HEK293T (cell line): ENCODE results near the gene IRF2BPL.
A peak's percentile ranks its signal among the peaks of the same experiment; 100 is the strongest.

Experiments
- CTCF ChIA-PET: fragments of 350-600 bp; formaldehyde crosslinking; extraction: SDS; loops from one replicate; lab custom pipeline; 2021; ENCODE audit warnings: antibody characterized with exemption, inconsistent platforms; lab: Yijun Ruan, JAX
- POLR2A ChIA-PET: fragments of 350-600 bp; formaldehyde crosslinking; extraction: SDS; loops from one replicate; lab custom pipeline; 2020; ENCODE audit warnings: antibody characterized with exemption, inconsistent platforms; lab: Yijun Ruan, JAX
- DNase-seq: peaks from one replicate; pipeline ENCODE4 v3.0.0; 2012; ENCODE audit warnings: mixed read lengths; ENCODE audit errors: extremely low spot score
- ARNT ChIP-seq: fragments of 450-650 bp; IDR thresholded peaks from 2 replicates; pipeline ENCODE4 v1.6.1; 2017; ENCODE audit warnings: mild to moderate bottlenecking
- BHLHE40 ChIP-seq: fragments of 450-650 bp; IDR thresholded peaks from 2 replicates; pipeline ENCODE4 v1.6.1; 2016; ENCODE audit warnings: mild to moderate bottlenecking, moderate library complexity, borderline replicate concordance
- CTBP1 ChIP-seq: fragments of 450-650 bp; IDR thresholded peaks from 2 replicates; pipeline ENCODE4 v1.6.1; 2016; ENCODE audit warnings: borderline replicate concordance
- ELF4 ChIP-seq: fragments of 450-650 bp; IDR thresholded peaks from 2 replicates; pipeline ENCODE4 v1.6.1; 2017; ENCODE audit warnings: antibody characterized with exemption
- FOXA1 ChIP-seq: fragments of 450-650 bp; IDR thresholded peaks from 2 replicates; pipeline ENCODE4 v1.6.1; 2016; ENCODE audit warnings: mild to moderate bottlenecking
- FOXK2 ChIP-seq: fragments of 450-650 bp; IDR thresholded peaks from 2 replicates; pipeline ENCODE4 v1.6.1; 2016; ENCODE audit warnings: mild to moderate bottlenecking
- FOXM1 ChIP-seq: fragments of 450-650 bp; IDR thresholded peaks from 2 replicates; pipeline ENCODE4 v1.6.1; 2017; ENCODE audit warnings: mild to moderate bottlenecking, borderline replicate concordance
- HDGF ChIP-seq: fragments of 450-650 bp; IDR thresholded peaks from 2 replicates; pipeline ENCODE4 v1.6.1; 2017; ENCODE audit warnings: antibody characterized with exemption, borderline replicate concordance
- L3MBTL2 ChIP-seq: fragments of 450-650 bp; conservative IDR thresholded peaks from 2 replicates; pipeline ENCODE4 v1.6.1; 2016; ENCODE audit warnings: mild to moderate bottlenecking
- LEF1 ChIP-seq: fragments of 450-650 bp; IDR thresholded peaks from 2 replicates; pipeline ENCODE4 v1.6.1; 2017; ENCODE audit warnings: mild to moderate bottlenecking, borderline replicate concordance
- NFRKB ChIP-seq: fragments of 450-650 bp; IDR thresholded peaks from 2 replicates; pipeline ENCODE4 v1.6.1; 2016; ENCODE audit warnings: mild to moderate bottlenecking, moderate library complexity
- PKNOX1 ChIP-seq: fragments of 450-650 bp; IDR thresholded peaks from 2 replicates; pipeline ENCODE4 v1.6.1; 2016
- SP1 ChIP-seq: fragments of 450-650 bp; IDR thresholded peaks from 2 replicates; pipeline ENCODE4 v1.6.1; 2017
- SUZ12 ChIP-seq: fragments of 450-650 bp; IDR thresholded peaks from 2 replicates; pipeline ENCODE4 v1.6.1; 2016; ENCODE audit warnings: mild to moderate bottlenecking
- TARDBP ChIP-seq: fragments of 450-650 bp; IDR thresholded peaks from 2 replicates; pipeline ENCODE4 v1.6.1; 2016
- ZNF384 ChIP-seq: fragments of 450-650 bp; IDR thresholded peaks from 2 replicates; pipeline ENCODE4 v1.6.1; 2016

The IRF2BPL gene

GRCh38 chr14:77036484-77037214 is 8.1 kb upstream of the IRF2BPL start:
- DNase-seq = no peak
- POLR2A ChIA-PET = interaction anchor here (1.2 to 2.1 kb wide), 3 partner anchors 9 to 115 kb away, joined by 3 to 10 read pairs (median 3); no protein-coding TSS in a partner anchor
- CTCF ChIA-PET = interaction anchor here (0.7 to 1.1 kb wide), 3 partner anchors 75 to 119 kb away, joined by 3 to 4 read pairs (median 3); no protein-coding TSS in a partner anchor
- TF ChIP-seq ELF4 = no peak
- no peak for TF ChIP-seq PKNOX1
- no peak for TF ChIP-seq BHLHE40
- no peak for TF ChIP-seq ARNT
- no peak for TF ChIP-seq ZNF384
- TF ChIP-seq FOXK2 = no peak
- TF ChIP-seq SUZ12 = no peak
- no peak for TF ChIP-seq TARDBP
- no peak for TF ChIP-seq LEF1

GRCh38 chr14:77035267-77035666 is 6.8 kb upstream of the IRF2BPL start:
- no peak for DNase-seq
- CTCF ChIA-PET = interaction anchor here (0.7 kb wide), 1 partner anchor 35 kb away, joined by 3 read pairs; no protein-coding TSS in a partner anchor
- POLR2A ChIA-PET = interaction anchor here (1.1 to 1.7 kb wide), 2 partner anchors 13 to 23 kb away, joined by 4 to 6 read pairs; no protein-coding TSS in a partner anchor

GRCh38 chr14:77033622-77034589 is 5.4 kb upstream of the IRF2BPL start:
- POLR2A ChIA-PET = interaction anchor here (0.5 to 1.7 kb wide), 2 partner anchors 12 to 21 kb away, joined by 3 to 6 read pairs; no protein-coding TSS in a partner anchor
- DNase-seq = peak; percentile 62
- no peak for TF ChIP-seq FOXA1
- TF ChIP-seq L3MBTL2 = 0 out of 2 replicates have a peak, but pooled peaks have one; percentile 12
- CTCF ChIA-PET = no interaction called here

More at GRCh38 chr14:77035267-77035666, 6.8 kb upstream of the IRF2BPL start:
- TF ChIP-seq BHLHE40 = no peak
- TF ChIP-seq FOXM1 = no peak
- no peak for TF ChIP-seq FOXA1
- no peak for TF ChIP-seq NFRKB
- TF ChIP-seq CTBP1 = no peak
- no peak for TF ChIP-seq PKNOX1
- no peak for TF ChIP-seq HDGF
- TF ChIP-seq ZNF384 = no peak
- TF ChIP-seq SP1 = no peak
- no peak for TF ChIP-seq L3MBTL2
- TF ChIP-seq ELF4 = no peak
- TF ChIP-seq TARDBP = no peak
- TF ChIP-seq ARNT = no peak
- no peak for TF ChIP-seq LEF1
- TF ChIP-seq FOXK2 = no peak
- no peak for TF ChIP-seq SUZ12

GRCh38 chr14:77032844-77033621 is 4.5 kb upstream of the IRF2BPL start:
- ChIA-PET POLR2A (interaction anchor here (0.9 to 8.8 kb wide), 4 partner anchors 8 to 77 kb away, joined by 3 to 94 read pairs (median 4); no protein-coding TSS in a partner anchor), CTCF (interaction anchor here (0.7 kb wide), 1 partner anchor 20 kb away, joined by 3 read pairs; no protein-coding TSS in a partner anchor)
- no peak for TF ChIP-seq CTBP1
- peak; percentile 98 for TF ChIP-seq ZNF384
- peak; percentile 92 for TF ChIP-seq PKNOX1
- TF ChIP-seq ARNT = no peak
- peak; percentile 28; the same call in 1 of the 2 replicates for TF ChIP-seq L3MBTL2
- DNase-seq = peak; percentile 74

- POLR2A ChIA-PET = interaction anchor here (0.9 to 8.8 kb wide), 5 partner anchors 8 to 77 kb away, joined by 3 to 94 read pairs (median 4); no protein-coding TSS in a partner anchor
- DNase-seq = no peak
- TF ChIP-seq CTBP1 (no peak), ARNT (no peak), HDGF (no peak), LEF1 (no peak), L3MBTL2 (no peak), SUZ12 (no peak), ELF4 (no peak), ZNF384 (no peak), FOXM1 (no peak), SP1 (no peak)
- CTCF ChIA-PET = interaction anchor here (0.7 kb wide), 1 partner anchor 20 kb away, joined by 3 read pairs; no protein-coding TSS in a partner anchor
Observed at GRCh38 chr14:77032491-77032843, 4.0 kb upstream of the IRF2BPL start.
